COLO668 (cell line): Measurements from ENCODE around the gene PDSS2.
"Not testable (repeated sequence)": the region's sequence is repeated elsewhere in the genome, so short reads cannot be mapped to it uniquely, and the experiment has no call there.

Source experiments
- DNase-seq: peaks from one replicate; lab custom pipeline; 2025; ENCODE audit not compliant: unreplicated experiment; lab: John Stamatoyannopoulos, UW

PDSS2 gene

DNA sequence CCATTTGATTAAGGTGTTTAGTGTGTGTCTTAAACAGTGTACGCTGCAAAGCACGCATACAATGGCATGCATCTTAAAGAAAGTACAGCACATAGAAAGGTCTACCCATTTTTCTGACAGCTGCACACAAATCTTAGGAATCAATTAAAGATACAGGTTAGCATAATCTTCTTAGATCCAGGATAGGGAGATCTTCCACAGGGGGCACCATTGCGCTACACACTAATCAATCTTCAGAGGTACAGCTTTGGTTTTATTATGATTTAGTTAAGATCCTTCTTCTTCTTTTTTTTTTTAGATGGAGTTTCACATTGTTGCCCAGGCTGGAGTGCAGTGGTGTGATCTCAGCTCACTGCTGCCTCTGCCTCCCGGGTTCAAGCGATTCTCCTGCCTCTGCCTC lies 280.4 kb downstream of the PDSS2 start:
- DNase-seq = peak; percentile 5

DNA sequence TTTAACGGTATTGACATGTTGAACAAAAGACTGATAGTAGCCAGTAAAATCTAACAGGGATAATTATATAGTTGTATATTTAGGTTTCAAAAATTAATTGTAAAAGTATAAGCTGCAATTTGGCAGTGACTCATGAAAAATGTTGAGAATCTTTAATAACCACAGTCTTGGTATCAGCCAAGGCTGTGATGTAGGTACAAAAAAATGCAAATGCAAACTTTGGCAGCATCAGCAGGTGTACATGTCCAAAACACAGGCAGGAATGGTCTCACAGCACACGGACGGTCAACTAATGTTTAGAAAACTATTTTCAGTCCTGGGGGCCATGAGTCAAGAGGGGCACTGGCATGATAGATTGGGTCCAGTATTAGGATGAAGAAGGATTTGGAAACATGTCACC lies 285.6 kb downstream of the PDSS2 start:
- no peak for DNase-seq

DNA sequence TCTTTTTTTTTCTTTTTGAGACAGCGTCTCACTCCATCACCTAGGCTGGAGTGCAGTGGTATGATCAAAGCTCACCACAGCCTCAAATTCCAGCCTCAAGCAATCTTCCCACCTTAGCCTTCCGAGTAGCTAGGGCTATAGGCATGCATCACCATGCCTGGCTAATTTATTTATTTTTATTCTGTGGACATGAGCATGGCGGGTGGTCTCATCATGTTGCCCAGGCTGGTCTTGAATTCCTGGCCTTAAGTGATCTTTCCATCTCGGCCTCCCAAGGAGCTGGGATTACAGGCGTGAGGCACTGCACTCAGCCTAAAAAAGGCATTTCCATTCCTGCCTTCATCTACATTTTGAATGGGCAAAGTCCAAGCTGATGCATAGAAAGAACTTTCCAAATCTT lies 287.9 kb downstream of the PDSS2 start:
- DNase-seq = no peak

DNA sequence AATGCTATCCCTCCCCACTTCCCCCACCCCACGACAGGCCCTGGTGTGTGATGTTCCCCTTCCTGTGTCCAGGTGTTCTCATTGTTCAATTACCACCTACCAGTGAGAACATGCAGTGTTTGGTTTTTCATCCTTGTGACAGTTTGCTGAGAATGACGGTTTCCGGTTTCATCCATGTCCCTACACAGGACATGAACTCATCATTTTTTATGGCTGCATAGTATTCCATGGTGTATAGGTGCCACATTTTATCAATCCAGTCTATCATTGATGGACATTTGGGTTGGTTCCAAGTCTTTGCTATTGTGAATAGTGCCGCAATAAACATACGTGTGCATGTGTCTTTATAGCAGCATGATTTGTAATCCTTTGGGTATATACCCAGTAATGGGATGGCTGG lies 295.1 kb downstream of the PDSS2 start:
- DNase-seq = not testable (repeated sequence)

DNA sequence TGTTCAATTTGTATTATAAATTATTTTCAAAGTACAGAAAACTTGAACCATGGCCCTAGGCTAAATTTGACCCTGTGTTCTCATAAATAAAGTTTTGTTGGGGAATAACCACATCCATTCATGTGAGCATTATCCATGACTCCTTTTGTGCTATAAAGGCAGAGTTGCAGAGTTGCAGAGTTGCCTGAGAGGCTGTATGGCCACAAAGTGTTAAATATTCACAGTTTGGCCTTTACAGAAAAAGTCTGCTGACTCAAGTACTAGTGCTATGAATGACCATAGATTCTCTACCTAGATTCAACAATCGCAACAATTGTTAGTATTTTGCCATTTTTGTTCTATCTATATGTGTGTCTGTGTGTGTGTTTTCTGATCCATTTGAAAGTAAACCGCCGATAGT lies 297.8 kb downstream of the PDSS2 start:
- DNase-seq = no peak

DNA sequence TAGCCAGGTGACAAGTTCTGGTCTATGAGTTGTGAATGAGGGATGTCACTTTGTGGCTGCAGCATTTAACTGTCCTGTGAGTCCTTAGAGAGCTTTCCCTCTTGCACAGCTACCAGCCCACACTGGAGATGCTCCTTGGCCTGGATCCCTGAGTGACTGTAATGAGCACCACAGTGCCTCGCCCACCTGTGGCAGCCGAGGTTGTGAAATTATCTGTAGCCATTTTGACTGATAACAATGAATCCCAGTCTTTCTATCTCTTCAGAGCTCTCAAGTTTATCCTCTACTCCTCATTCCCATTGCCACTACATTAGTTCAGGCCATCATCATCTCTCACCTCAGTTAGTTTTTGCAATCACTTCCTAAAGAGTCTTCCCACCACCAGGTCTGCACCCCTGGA lies 302.7 kb downstream of the PDSS2 start:
- DNase-seq = no peak

DNA sequence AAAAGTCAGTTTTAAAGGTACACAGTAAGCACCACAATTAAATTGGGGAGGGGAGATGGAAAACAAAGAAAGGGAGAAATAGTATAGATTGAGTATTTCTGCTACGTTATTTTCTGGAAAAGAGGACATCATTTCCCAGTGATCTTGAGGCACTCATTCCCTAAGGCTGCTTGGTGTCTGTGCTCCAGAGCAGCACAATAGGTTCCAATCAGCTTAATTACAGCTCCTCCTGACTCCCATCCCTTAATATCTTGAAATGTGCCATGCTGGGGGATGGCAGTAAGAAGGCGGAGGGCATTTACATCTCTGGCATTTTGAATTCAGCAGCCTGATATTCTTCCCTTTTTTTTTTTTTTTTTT lies 304.6 kb downstream of the PDSS2 start:
- no peak for DNase-seq

DNA sequence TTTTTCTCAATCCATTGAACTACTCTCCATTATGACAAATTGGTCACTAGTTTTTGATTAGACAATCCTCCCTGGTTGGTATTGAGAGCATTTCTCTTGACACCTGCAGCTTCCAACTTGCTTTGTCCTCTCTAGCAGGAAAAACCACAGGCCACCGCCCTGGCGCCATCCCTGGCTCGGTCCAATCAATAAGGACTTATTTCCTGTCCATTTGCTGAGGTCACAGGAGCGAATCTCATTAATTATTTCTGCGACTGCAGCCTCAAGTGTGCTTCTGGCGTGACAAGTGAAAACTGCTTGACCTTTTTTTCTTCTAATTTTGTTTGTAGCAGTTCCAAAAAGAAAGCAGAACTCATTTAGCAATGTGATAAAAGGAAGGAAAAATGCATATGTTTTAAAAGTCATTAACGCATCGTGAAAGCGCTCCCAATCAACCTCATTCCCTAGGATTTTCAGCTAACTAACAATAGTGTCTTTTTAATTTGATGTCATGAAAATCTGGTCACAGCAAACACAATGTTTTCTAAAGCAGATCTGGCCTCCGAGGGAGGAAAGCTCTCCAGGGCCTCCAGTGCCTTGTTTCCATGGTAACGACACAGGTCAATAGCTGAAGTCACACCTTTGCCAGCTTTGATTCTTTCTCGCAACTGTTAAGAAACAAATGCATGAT lies 305.1 kb downstream of the PDSS2 start:
- DNase-seq = peak; percentile 81

DNA sequence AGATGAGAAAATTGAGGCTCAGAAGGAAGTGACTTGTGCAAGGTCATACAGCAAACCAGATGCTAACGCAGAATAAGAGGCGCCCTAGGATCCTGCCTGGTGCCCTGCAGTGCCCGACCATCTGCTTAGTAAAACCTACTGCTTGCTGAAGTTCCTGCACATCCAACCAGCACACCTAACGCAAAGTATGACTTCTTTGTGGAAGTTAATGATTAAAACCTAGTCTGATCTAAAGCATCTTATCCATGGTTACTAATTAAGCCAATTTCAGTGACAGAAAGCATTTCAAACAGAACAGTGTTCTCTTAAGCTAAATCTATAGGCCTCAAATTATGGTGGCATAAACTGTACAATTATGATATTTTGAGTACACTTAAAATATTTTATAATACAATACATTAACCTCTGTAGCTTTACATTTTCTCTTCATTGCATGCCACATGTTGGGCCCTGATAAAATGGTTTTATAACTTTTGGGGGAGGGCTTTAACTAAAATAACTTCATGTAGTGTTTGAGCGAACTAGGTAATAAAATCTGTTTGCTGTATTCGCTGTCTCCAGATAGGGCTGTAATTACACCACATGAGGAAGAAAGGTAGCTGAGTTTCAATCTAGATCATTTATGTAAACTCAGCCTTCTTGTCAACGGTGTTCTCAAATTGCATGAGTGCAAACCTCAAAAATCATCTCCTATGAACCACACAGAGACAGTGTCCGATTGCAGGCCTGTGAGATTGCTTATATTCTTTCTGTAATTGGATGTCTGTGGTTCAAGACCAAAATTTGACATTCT lies 306.5 kb downstream of the PDSS2 start:
- DNase-seq = peak; percentile 48

DNA sequence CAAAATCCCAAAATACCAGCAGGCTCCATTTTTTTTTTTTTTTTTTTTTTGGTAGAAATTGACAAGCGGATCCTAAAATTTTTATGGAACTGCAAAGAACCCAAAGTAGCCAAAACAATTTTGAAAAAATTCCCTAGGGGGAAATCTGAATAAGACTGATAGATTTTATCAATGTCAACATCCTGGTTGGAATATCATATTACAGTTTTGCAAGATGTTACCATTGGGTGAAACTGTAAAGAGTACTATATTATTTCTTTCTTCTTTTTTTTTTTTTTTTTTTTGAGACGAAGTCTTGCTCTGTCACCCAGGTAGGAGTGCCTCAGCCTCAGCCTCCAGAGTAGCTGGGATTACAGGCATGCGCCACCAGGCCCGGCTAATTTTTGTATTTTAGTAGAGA lies 314.7 kb downstream of the PDSS2 start:
- no peak for DNase-seq

DNA sequence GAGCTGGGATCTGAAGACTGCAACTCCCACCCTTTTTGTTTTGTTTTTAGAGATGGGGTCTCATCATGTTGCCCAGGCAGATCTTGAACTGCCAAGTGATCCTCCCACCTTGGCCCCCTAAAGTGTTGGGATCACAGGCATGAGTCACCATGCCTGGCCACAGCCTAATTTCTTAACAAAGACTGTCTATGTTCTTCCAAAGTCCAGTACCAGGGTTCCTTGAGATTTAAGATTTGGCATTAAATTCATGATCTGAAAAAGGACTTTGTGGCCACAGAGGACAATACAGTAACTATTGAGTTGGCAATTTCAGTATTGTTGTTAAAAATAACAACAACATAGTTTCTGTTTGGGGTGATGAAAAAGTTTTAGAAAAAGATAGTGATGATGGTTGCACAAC lies 315.4 kb downstream of the PDSS2 start:
- DNase-seq = no peak

DNA sequence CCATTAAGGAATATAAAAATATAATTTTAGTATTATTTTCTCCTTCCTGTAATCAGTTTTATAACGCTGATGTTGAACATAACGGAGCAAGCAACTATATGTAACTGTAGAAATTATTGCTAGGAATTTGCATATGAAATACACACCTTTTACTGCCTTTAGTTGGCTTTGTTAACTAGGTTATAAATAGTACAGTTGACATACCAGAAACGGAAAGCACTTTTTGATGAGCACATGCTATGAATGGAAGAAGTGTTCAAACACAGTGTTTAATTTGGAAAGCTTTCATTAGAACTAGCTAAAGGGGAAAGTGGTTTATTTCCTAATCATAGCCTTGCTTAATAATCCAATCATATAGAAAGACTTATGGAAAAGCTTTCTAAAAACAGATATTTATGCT lies 318.8 kb downstream of the PDSS2 start:
- DNase-seq = no peak

DNA sequence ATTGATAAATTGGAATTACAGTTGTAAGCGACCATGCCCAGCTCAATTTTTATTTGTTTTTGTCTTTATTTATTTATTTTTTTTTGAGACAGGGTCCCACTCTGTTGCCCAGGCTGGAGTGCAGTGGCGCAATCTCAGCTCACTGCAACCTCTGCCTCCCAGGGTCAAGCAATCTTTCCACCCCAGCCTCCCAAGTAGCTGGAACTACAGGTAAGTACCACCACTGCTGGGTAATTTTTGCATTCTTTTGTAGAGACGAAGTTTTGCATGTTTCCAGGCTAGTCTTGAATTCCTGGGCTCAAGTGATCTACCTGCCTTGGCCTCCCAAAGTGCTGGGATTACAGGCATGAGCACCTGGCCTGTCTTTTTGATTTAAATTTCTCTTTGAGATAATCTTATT lies 323.0 kb downstream of the PDSS2 start:
- not testable (repeated sequence) for DNase-seq

DNA sequence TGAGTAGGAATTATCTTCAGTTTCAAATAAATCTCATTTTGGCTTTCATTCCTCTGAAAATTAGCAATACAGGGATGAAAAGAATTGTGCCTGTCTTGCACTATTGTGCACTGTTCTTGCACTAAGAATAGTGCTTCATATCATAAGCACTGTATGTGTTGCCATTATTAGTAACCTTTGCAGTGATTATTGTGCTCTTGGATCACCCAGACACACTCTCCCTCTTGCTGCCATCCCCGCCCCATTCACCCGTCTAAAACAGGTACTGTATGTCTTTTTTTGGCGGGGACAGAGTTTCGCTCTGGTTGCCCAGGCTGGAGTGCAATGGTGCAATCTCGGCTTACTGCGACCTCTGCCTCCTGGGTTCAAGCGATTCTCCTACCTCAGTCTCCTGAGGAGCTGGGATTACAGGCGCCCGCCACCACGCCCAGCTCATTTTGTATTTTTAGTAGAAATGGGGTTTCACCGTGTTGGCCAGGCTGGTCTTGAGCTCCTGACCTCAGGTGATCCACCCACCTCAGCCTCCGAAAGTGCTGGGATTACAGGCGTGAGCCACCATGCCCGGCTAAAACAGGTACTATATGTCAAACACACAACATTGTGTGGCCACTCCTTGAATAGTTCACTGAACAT lies 324.2 kb downstream of the PDSS2 start:
- not testable (repeated sequence) for DNase-seq

DNA sequence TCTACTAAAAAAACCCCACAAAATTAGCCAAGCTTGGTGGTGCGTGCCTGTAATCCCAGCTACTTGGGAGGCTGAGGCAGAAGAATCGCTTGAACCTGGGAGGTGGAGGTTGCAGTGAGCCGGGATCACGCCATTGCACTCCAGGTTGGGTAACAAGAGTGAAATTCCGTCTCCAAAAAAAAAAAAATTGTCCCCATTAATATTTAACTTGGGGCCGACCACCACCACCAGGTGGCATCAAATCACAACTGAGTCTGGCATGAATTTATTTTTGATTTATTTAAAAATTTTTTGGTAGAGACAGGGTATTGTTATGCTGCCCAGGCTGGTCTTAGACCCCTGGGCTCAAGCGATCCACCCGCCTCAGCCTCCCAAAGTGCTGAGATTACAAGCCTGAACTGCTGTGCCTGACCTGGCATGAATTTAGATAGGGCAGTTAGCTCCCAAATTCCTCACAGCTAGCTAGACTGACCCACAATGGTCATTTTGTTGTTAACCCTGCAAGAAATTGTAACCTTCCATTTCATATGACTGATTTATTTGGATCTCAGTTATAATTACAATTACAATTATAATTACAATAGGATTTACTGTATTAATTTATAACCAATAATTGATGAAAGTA lies 326.9 kb downstream of the PDSS2 start:
- peak; percentile 9 for DNase-seq

DNA sequence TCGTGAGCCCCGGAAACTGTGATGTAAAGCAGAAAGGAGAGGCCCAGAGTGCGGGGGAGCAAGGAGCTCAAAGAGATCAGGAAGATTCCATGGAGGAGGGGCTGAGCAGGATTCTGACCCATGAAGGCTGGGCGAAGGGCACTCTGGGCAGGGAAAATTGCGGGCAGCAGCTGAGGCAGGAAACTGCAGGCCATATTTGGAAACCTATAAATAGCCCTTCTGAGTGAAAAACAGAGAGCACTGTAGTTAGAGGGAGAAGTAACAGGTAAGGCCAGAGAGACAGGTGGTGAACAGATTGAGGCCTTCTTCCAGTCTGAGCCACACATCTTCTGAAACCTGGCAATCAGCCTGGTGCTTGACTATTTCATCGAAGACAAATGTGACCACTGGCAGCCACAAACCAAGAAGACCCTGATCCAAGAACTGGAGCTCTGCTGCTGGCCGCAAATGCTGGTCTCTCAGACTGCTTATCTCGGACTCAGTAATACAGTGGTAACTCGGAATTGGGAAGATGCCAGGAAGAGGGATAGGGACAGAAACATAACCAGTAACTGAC lies 329.9 kb downstream of the PDSS2 start:
- no peak for DNase-seq

DNA sequence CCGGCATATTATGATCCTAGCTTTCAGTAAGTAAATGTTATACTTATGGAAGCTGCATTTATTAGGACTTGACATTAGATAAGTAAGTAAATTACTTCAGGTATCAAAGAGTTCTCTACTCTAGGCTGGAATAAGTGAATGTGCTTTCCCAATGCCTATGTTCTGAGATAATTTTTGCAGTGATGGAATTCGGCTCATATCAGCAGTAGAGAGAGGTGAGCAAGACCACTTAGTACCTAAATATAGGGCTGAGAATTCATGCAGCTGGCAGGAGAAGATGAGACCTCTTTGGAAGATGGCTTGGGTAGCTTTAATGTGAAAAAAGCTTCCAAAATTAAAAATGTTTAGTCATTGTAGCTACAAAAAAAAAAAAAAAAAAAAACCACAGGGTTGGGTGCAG lies 330.8 kb downstream of the PDSS2 start:
- DNase-seq = no peak

DNA sequence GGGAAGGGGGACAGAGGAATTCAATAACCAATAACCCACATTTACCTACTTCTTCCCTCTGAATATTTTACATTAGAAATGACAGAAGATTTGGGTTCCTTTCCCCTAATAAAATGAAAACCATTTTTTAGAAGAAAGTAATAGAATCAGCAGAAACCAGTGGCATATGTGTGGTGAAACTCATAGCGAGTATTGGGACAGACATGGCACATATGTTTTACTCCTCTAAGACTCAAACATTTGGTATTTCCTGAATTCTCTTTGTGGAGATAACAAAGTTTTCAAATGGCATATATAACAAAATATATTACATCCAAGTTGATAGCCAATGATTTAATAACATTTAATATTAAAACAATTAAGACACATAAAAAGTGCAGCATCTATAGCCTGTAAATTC lies 331.2 kb downstream of the PDSS2 start:
- no peak for DNase-seq

DNA sequence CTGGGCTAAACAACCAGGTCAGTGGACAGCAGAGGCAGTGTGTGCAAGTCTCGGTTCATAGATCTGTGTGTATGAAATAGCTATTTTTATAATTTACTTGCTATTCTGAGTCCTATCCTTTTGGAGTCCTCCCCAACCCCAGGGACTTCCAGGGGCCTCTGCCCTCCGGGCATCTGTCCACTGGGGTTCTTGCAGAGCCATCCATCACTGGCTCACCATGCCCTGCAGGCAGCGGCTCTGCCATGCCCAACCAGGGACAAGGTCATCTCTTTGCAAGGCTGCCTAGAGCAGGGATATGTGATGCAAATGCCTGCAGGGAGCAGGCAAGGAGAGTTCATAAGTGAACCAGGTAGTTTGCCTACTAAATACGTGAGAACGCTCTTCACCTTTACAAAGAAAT lies 333.6 kb downstream of the PDSS2 start:
- no peak for DNase-seq

DNA sequence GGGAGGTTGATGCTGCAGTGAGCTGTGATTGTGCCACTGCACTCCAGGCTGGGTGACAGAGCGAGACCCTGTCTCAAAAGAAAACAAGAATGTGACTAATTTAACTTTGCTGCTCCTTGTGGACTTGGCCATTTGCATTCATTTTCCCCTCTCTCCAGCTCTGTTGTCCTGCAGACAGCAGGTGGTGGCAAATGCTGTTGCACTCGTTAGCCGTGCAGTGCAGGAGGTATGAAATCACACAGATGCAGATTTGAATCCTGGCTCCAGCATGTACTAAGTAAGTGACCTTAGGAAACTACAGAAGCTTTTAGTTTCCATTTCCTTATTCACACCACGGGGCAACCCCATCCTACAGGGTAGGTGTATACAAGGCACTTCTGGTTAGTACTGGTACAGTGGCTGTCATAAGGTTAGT lies 334.4 kb downstream of the PDSS2 start:
- no peak for DNase-seq

DNA sequence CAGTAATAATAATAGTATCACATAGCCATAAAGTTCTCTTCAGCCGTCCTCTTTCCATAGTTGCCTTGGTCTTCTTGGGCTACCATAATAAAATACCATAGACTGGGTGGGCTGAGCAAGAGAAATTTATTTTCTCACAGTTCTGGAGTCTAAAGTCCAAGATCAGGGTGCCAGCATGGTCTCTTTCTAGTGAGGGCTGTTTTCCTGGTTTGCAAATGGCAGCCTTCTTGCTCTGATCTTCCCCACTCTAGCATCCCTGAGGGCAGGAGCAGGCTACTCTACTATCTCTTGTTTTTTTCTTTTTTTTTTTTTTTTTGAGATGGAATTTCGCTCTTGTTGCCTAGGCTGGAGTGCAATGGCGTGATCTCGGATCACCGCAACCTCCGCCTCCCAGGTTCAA lies 335.9 kb downstream of the PDSS2 start:
- DNase-seq = no peak

DNA sequence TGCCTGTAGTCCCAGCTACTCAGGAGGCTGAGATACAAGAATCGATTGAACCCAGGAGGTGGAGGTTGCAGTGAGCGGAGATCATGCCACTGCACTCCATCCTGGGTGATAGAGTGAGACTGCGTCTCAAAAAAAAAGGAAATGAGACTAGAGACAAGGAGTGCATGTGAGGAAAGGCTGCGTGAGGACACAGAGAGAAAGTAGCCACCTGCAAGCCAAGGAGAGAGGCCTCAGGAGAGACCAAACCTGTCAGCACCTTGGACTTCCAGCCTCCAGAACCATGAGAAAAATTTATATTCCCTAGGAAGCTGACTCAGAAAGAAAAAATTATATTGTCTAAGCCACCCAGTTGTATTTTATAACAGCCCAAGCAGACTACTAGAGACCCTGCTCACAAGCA lies 336.6 kb downstream of the PDSS2 start:
- no peak for DNase-seq
